HG03575 (cell line): Measurements from ENCODE around the gene ERC1.
A peak's percentile ranks its signal among the peaks of the same experiment; 100 is the strongest.

ENCODE experiments used
- ATAC-seq: cut with Tn5 transposase; IDR thresholded peaks from one replicate; pipeline ENCODE4 v1.9.1; 2021; ENCODE audit not compliant: unreplicated experiment, insufficient number of reproducible peaks, low FRiP score; ENCODE audit errors: extremely low read depth

Gene ERC1

GRCh38 chr12:1525858-1526257 is 534.8 kb downstream of the ERC1 start:
- no peak for ATAC-seq

- ATAC-seq: no peak
Measured at GRCh38 chr12:1527789-1528188, 536.8 kb downstream of the ERC1 start.

- no peak for ATAC-seq
Measured at GRCh38 chr12:1528791-1529190, 537.8 kb downstream of the ERC1 start.

GRCh38 chr12:1529228-1529861 is 538.3 kb downstream of the ERC1 start:
- ATAC-seq: no peak

GRCh38 chr12:1529862-1530591 is 539.0 kb downstream of the ERC1 start:
- ATAC-seq: no peak

- ATAC-seq: no peak
Measured at GRCh38 chr12:1530592-1531152, 539.6 kb downstream of the ERC1 start.

GRCh38 chr12:1531153-1531653 is 540.2 kb downstream of the ERC1 start:
- ATAC-seq: no peak

GRCh38 chr12:1531654-1532374 is 540.8 kb downstream of the ERC1 start:
- ATAC-seq: no peak

GRCh38 chr12:1532375-1533165 is 541.5 kb downstream of the ERC1 start:
- no peak for ATAC-seq

- no peak for ATAC-seq
Measured at GRCh38 chr12:1533205-1533601, 542.2 kb downstream of the ERC1 start.

GRCh38 chr12:1533602-1534304 is 542.7 kb downstream of the ERC1 start:
- ATAC-seq: peak; percentile 45

GRCh38 chr12:1534748-1535147 is 543.7 kb downstream of the ERC1 start:
- no peak for ATAC-seq

GRCh38 chr12:1536817-1537216 is 545.8 kb downstream of the ERC1 start:
- ATAC-seq: no peak

- ATAC-seq: no peak
Measured at GRCh38 chr12:1539135-1539534, 548.1 kb downstream of the ERC1 start.

GRCh38 chr12:1540690-1541089 is 549.7 kb downstream of the ERC1 start:
- no peak for ATAC-seq

GRCh38 chr12:1542599-1542998 is 551.6 kb downstream of the ERC1 start:
- no peak for ATAC-seq

GRCh38 chr12:1544996-1545700 is 554.1 kb downstream of the ERC1 start:
- no peak for ATAC-seq
